Measurements from ENCODE around the gene ID2.
A peak's percentile ranks its signal among the peaks of the same experiment; 100 is the strongest.

Gene ID2

GRCh38 chr2:8670580-8670979 lies 11.3 kb upstream of the ID2 start:
- no peak for DNase-seq

- DNase-seq: no peak
Measured at GRCh38 chr2:8671176-8671575, 10.7 kb upstream of the ID2 start.

GRCh38 chr2:8671802-8672201 lies 10.1 kb upstream of the ID2 start:
- DNase-seq: no peak

- DNase-seq: no peak
Measured at GRCh38 chr2:8672940-8673339, 8.9 kb upstream of the ID2 start.

- DNase-seq: no peak
Measured at GRCh38 chr2:8673381-8673780, 8.5 kb upstream of the ID2 start.

- DNase-seq: no peak
Measured at GRCh38 chr2:8674420-8675009, 7.3 kb upstream of the ID2 start.

- DNase-seq: no peak
Measured at GRCh38 chr2:8675543-8675942, 6.3 kb upstream of the ID2 start.

GRCh38 chr2:8676191-8676920 lies 5.5 kb upstream of the ID2 start:
- DNase-seq: no peak

GRCh38 chr2:8676921-8677645 lies 4.8 kb upstream of the ID2 start:
- no peak for DNase-seq

GRCh38 chr2:8677646-8678592 lies 3.9 kb upstream of the ID2 start:
- peak; percentile 44 for DNase-seq

- peak; percentile 87 for DNase-seq
Measured at GRCh38 chr2:8678731-8679566, 2.9 kb upstream of the ID2 start.

GRCh38 chr2:8679567-8679826 lies 2.4 kb upstream of the ID2 start:
- no peak for DNase-seq

GRCh38 chr2:8679827-8680731 lies 1.8 kb upstream of the ID2 start:
- DNase-seq: no peak

- DNase-seq: peak; percentile 72
Measured at GRCh38 chr2:8680822-8681760, 765 bp upstream of the ID2 start.

GRCh38 chr2:8682719-8683667 lies 1.1 kb downstream of the ID2 start:
- DNase-seq: peak; percentile 51

- DNase-seq: peak; percentile 60
Measured at GRCh38 chr2:8684540-8684877, 2.7 kb downstream of the ID2 start.

GRCh38 chr2:8684878-8685696 lies 3.2 kb downstream of the ID2 start:
- DNase-seq: peak; percentile 45
